Measurements from ENCODE around the gene PANK4.
"Not testable (repeated sequence)": the region's sequence is repeated elsewhere in the genome, so short reads cannot be mapped to it uniquely, and the experiment has no call there.

DNA sequence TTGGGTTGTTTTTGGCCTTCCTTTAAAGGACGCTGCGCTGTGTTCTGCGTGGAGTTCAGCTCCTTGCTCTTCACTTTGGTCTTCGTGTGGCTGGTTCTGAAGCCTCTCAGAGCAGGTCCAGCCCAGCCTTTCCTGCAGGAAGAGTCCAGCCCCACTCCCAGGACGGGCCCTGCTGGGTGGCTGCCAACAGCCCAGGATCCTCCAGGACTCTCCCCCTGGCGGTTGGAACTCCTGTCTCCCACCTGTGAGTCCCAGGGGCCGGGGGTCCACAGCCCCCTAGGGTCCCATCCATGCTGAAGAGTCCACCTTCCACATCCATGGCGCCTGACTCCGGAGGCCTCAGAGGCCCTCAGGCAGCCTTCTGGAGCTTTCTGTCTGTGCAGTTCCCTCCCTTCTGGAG lies 25.1 kb upstream of the PANK4 start:
- not testable (repeated sequence) for TF ChIP-seq RFX5 (IDR thresholded peaks at IDR 0.05); CBX8 (IDR thresholded peaks at IDR 0.05); ZFP36 (IDR thresholded peaks at IDR 0.05; ENCODE audit: borderline replicate concordance, partially characterized antibody); ESRRA (IDR thresholded peaks at IDR 0.05; ENCODE audit: borderline replicate concordance, low read length); BHLHE40 (IDR thresholded peaks at IDR 0.05; ENCODE audit: low read depth, low read length); NR3C1 (IDR thresholded peaks at IDR 0.05); MAZ (IDR thresholded peaks at IDR 0.05; ENCODE audit: borderline replicate concordance, low read depth, low read length); KDM1A (IDR thresholded peaks at IDR 0.05; ENCODE audit: low read depth)
- TF ChIP-seq, protein P1, sequence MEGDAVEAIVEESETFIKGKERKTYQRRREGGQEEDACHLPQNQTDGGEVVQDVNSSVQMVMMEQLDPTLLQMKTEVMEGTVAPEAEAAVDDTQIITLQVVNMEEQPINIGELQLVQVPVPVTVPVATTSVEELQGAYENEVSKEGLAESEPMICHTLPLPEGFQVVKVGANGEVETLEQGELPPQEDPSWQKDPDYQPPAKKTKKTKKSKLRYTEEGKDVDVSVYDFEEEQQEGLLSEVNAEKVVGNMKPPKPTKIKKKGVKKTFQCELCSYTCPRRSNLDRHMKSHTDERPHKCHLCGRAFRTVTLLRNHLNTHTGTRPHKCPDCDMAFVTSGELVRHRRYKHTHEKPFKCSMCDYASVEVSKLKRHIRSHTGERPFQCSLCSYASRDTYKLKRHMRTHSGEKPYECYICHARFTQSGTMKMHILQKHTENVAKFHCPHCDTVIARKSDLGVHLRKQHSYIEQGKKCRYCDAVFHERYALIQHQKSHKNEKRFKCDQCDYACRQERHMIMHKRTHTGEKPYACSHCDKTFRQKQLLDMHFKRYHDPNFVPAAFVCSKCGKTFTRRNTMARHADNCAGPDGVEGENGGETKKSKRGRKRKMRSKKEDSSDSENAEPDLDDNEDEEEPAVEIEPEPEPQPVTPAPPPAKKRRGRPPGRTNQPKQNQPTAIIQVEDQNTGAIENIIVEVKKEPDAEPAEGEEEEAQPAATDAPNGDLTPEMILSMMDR (IDR thresholded peaks at IDR 0.05), result not testable (repeated sequence)

Data from A549 (cell line).